ENCODE data around the gene NAPB. TPM values are rescaled to one million over a fixed set of nuclear protein-coding genes. Genes with fewer than 3 reads are reported as not detected.
A peak's percentile ranks its signal among the peaks of the same experiment; 100 is the strongest.

NAPB gene
- polyA plus RNA-seq, 2 of the 4 experiments (the other 2 are of a cell fraction) = 6.2 to 12.7 TPM

GRCh38 chr20:23409800-23410199, 11.5 kb downstream of the NAPB start:
- CTCF ChIA-PET = interaction anchor here (1.0 to 1.8 kb wide), 3 partner anchors 10 to 197 kb away, joined by 3 to 4 read pairs (median 3); no protein-coding TSS in a partner anchor
- DNase-seq (ENCODE audit: low read depth in 1 of 2, low spot score in 1 of 2) (no peak), ATAC-seq (no peak), FAIRE-seq (no peak)
- 83% methylated on average over 3 of the region's 3 CpGs for WGBS (ENCODE audit: missing lambda C conversion rate)
- no peak overlapping the region for H3K4me2 ChIP-seq
- TF ChIP-seq POLR2AphosphoS2 (conservative IDR thresholded peaks at IDR 0.05; ENCODE audit: low read length) (no peak), ESRRA (IDR thresholded peaks at IDR 0.05; ENCODE audit: borderline replicate concordance, low read length) (no peak)
- POLR2A ChIA-PET = no interaction called here
- no peak overlapping the region for H3K4me3 ChIP-seq
- H3K9me3 ChIP-seq = no peaks in the 10 kb centered on the region
- H3K4me1 ChIP-seq = peaks cover 9% of the 10 kb centered on the region; the same call in 2 of the 3 replicates
- H3K27ac ChIP-seq = no peak overlapping the region

- Histone ChIP-seq H3K27ac (no peak overlapping the region), H3K4me1 (peaks cover 9% of the 10 kb centered on the region; the same call in 2 of the 3 replicates), H3K4me2 (no peak overlapping the region), H3K4me3 (no peak overlapping the region), H3K9me3 (no peaks in the 10 kb centered on the region)
- FAIRE-seq (no peak), ATAC-seq (no peak), DNase-seq (ENCODE audit: low read depth in 1 of 2, low spot score in 1 of 2) (no peak)
- CTCF ChIA-PET = interaction anchor here (1.0 to 1.8 kb wide), 3 partner anchors 9 to 198 kb away, joined by 3 to 4 read pairs (median 3); no protein-coding TSS in a partner anchor
- POLR2A ChIA-PET = no interaction called here
- TF ChIP-seq ATOH8 (CRISPR knock-in tag; IDR thresholded peaks at IDR 0.05; ENCODE audit: low read depth) = no peak
- WGBS (ENCODE audit: missing lambda C conversion rate) = 94% methylated on average over 2 of the region's 2 CpGs
Measured at GRCh38 chr20:23408957-23409356, 12.3 kb downstream of the NAPB start.

GRCh38 chr20:23407781-23408464, 13.4 kb downstream of the NAPB start:
- no peak overlapping the region for H3K4me2 ChIP-seq
- no peak overlapping the region for H3K4me3 ChIP-seq
- 96% methylated on average over 2 of the region's 2 CpGs for WGBS (ENCODE audit: missing lambda C conversion rate)
- H3K9me3 ChIP-seq = no peaks in the 10 kb centered on the region
- POLR2A ChIA-PET = no interaction called here
- CTCF ChIA-PET = interaction anchor here (0.7 to 2.2 kb wide), 2 partner anchors 11 to 22 kb away, joined by 3 to 9 read pairs; no protein-coding TSS in a partner anchor
- TF ChIP-seq KDM5A (IDR thresholded peaks at IDR 0.05) (no peak), HDAC2 (IDR thresholded peaks at IDR 0.05) (no peak), USF2 (IDR thresholded peaks at IDR 0.05) (no peak), BCL3 (IDR thresholded peaks at IDR 0.05) (no peak), HOXB5 (CRISPR knock-in tag; IDR thresholded peaks at IDR 0.05) (no peak), HEYL (CRISPR knock-in tag; IDR thresholded peaks at IDR 0.05) (no peak), EP300 (IDR thresholded peaks at IDR 0.05) (no peak), RNF2 (IDR thresholded peaks at IDR 0.05; ENCODE audit: borderline replicate concordance, low read depth) (no peak), ELK1 (IDR thresholded peaks at IDR 0.05; ENCODE audit: low read depth, low read length) (no peak), ZFP36 (IDR thresholded peaks at IDR 0.05; ENCODE audit: borderline replicate concordance, partially characterized antibody) (no peak), HMGXB4 (CRISPR knock-in tag; IDR thresholded peaks at IDR 0.05; ENCODE audit: borderline replicate concordance) (no peak), EHF (CRISPR knock-in tag; IDR thresholded peaks at IDR 0.05) (no peak), CTCF (IDR thresholded peaks at IDR 0.05) (no peak), SMC3 (IDR thresholded peaks at IDR 0.05) (no peak), POLR2AphosphoS2 (conservative IDR thresholded peaks at IDR 0.05; ENCODE audit: low read length) (no peak), JUNB (IDR thresholded peaks at IDR 0.05) (no peak), ZSCAN20 (CRISPR knock-in tag; IDR thresholded peaks at IDR 0.05) (no peak), CBX8 (IDR thresholded peaks at IDR 0.05) (no peak)
- H3K27ac ChIP-seq = no peak overlapping the region
- ATAC-seq (no peak), FAIRE-seq (peak; percentile 84), DNase-seq (ENCODE audit: low read depth in 1 of 2, low spot score in 1 of 2) (no peak)
- peaks cover 9% of the 10 kb centered on the region; the same call in 2 of the 3 replicates for H3K4me1 ChIP-seq

Data from A549 (cell line).